Measurements from ENCODE around the gene BCKDHA.

- TF ChIP-seq CTCF (IDR thresholded peaks at IDR 0.05; ENCODE audit: insufficient read depth, low read length, poor library complexity, severe bottlenecking) (no peak), EZH2phosphoT487 (conservative IDR thresholded peaks at IDR 0.05; ENCODE audit: low read length) (no peak)
These were observed 26.1 kb upstream of the BCKDHA start for GRCh38 chr19:41371541-41371940.
